SK-N-SH (cell line): ENCODE measurements around the gene BAZ1B. TPM values are rescaled to one million over a fixed set of nuclear protein-coding genes. Genes with fewer than 3 reads are reported as not detected.

ENCODE experiments used
- CTCF ChIA-PET: fragments of 300-600, 350-600 bp; formaldehyde crosslinking; extraction: SDS; loops from one replicate; lab custom pipeline; 2021; lab: Yijun Ruan, JAX
- POLR2A ChIA-PET: fragments of 350-600 bp; sonication (Branson Sonifier 250); formaldehyde crosslinking; extraction: SDS; loops from one replicate; lab custom pipeline; 2020; ENCODE audit warnings: antibody characterized with exemption, inconsistent platforms; lab: Yijun Ruan, JAX
- DNase-seq: peaks from one replicate; pipeline ENCODE4 v3.0.0; 2012
- H2AFZ ChIP-seq: fragments of 200-600 bp; sonication (generic); 2 replicates; pipeline ENCODE4 v1.8.1; 2016; ENCODE audit warnings: antibody characterized with exemption, mild to moderate bottlenecking, low read depth
- H3F3A ChIP-seq: fragments of 200-600 bp; sonication (generic); replicated peaks from 2 replicates; pipeline ENCODE3; 2016; ENCODE audit warnings: antibody characterized with exemption, mild to moderate bottlenecking; ENCODE audit not compliant: insufficient read depth
- H3K27ac ChIP-seq, 2 experiments: fragments of 200-500 bp in 1 of 2; fragments of 200-600 bp in 1 of 2; sonication (Bioruptor generic) in 1 of 2; sonication (generic), shearing (Covaris generic) in 1 of 2; 2 replicates each; pipeline versions ENCODE4 v1.5.1 to v1.6.1; 2014 to 2016; ENCODE audit warnings: low read depth in 2 of 2, inconsistent platforms in 1 of 2, low read length in 1 of 2, mild to moderate bottlenecking in 1 of 2, mixed read lengths in 1 of 2
- H3K27me3 ChIP-seq: fragments of 200-600 bp; sonication (generic), shearing (Covaris generic); 2 replicates; pipeline ENCODE4 v1.6.1; 2016; ENCODE audit warnings: mixed run types; ENCODE audit not compliant: insufficient read depth
- H3K36me3 ChIP-seq, 2 experiments: fragments of 200-500 bp in 1 of 2; fragments of 200-600 bp in 1 of 2; sonication (Bioruptor generic) in 1 of 2; sonication (generic) in 1 of 2; replicated peaks in 1 of 2; 2 replicates each; pipeline versions ENCODE3 to v1.5.1; 2014 to 2016; ENCODE audit warnings: low read length in 1 of 2, mild to moderate bottlenecking in 1 of 2; ENCODE audit not compliant: insufficient read depth in 2 of 2, control insufficient read depth in 1 of 2
- H3K4me1 ChIP-seq, 2 experiments: fragments of 200-500 bp in 1 of 2; fragments of 200-600 bp in 1 of 2; sonication (Bioruptor generic) in 1 of 2; sonication (generic), shearing (Covaris generic) in 1 of 2; 2 replicates each; pipeline versions ENCODE4 v1.5.1 to v1.6.1; 2014 to 2016; ENCODE audit warnings: low read depth in 1 of 2, low read length in 1 of 2, mixed run types in 1 of 2; ENCODE audit not compliant: insufficient read depth in 2 of 2, control insufficient read depth in 1 of 2
- H3K4me2 ChIP-seq: fragments of 200-600 bp; sonication (generic), shearing (Covaris generic); 2 replicates; pipeline ENCODE4 v1.6.1; 2017; ENCODE audit warnings: mixed run types
- H3K4me3 ChIP-seq, 2 experiments: fragments of 200-500 bp in 1 of 2; fragments of 200-600 bp in 1 of 2; sonication (Bioruptor generic) in 1 of 2; sonication (generic), shearing (Covaris generic) in 1 of 2; 2 replicates each; pipeline versions ENCODE4 v1.5.1 to v1.8.1; 2014 to 2016; ENCODE audit warnings: low read depth in 2 of 2, inconsistent platforms in 1 of 2, low read length in 1 of 2, mild to moderate bottlenecking in 1 of 2, mixed read lengths in 1 of 2, moderate library complexity in 1 of 2
- H3K79me2 ChIP-seq: fragments of 200-600 bp; sonication (generic); 2 replicates; pipeline ENCODE4 v1.8.1; 2017; ENCODE audit warnings: mild to moderate bottlenecking; ENCODE audit not compliant: insufficient read depth
- H3K9ac ChIP-seq: fragments of 200-600 bp; sonication (generic); 2 replicates; pipeline ENCODE4 v1.6.1; 2017; ENCODE audit warnings: mixed run types
- H3K9me2 ChIP-seq: fragments of 200-600 bp; sonication (generic); 2 replicates; pipeline ENCODE4 v1.6.1; 2017; ENCODE audit warnings: mixed run types
- H3K9me3 ChIP-seq: fragments of 200-600 bp; sonication (generic); 2 replicates; pipeline ENCODE4 v1.6.1; 2017; ENCODE audit warnings: mixed run types, mild to moderate bottlenecking, moderate library complexity
- H4K20me1 ChIP-seq: fragments of 200-600 bp; sonication (generic); 2 replicates; pipeline ENCODE4 v1.6.1; 2017; ENCODE audit warnings: mild to moderate bottlenecking, mixed run types; ENCODE audit not compliant: insufficient read depth
- CHD2 ChIP-seq: fragments of 150-350 bp; IDR thresholded peaks from 2 replicates; pipeline ENCODE4 v1.6.1; 2018; ENCODE audit warnings: low read length; ENCODE audit not compliant: partially characterized antibody
- ELF1 ChIP-seq: IDR thresholded peaks from 2 replicates; pipeline ENCODE4 v1.4.0; 2012
- EZH2phosphoT487 ChIP-seq: fragments of 200-600 bp; sonication (generic); IDR thresholded peaks from 2 replicates; pipeline ENCODE4 v1.6.1; 2017; ENCODE audit warnings: low read depth, mixed run types, mild to moderate bottlenecking, antibody characterized with exemption, moderate library complexity, borderline replicate concordance
- FOXJ3 ChIP-seq: sonication (generic); formaldehyde crosslinking; IDR thresholded peaks from 2 replicates; pipeline ENCODE4 v1.5.1; 2020; ENCODE audit warnings: mild to moderate bottlenecking, missing genetic modification reagents
- GATA2 ChIP-seq: sonication (generic); formaldehyde crosslinking; IDR thresholded peaks from 2 replicates; pipeline ENCODE4 v1.5.0; 2020; ENCODE audit warnings: mild to moderate bottlenecking, missing genetic modification reagents
- IRF3 ChIP-seq: fragments of 150-350 bp; IDR thresholded peaks from 2 replicates; pipeline ENCODE4 v1.6.1; 2016; ENCODE audit warnings: mild to moderate bottlenecking, low read depth, low read length
- MEF2A ChIP-seq: IDR thresholded peaks from 2 replicates; pipeline ENCODE4 v1.4.0; 2012; ENCODE audit warnings: low read depth, borderline replicate concordance
- MXI1 ChIP-seq: IDR thresholded peaks from 2 replicates; pipeline ENCODE4 v1.6.1; 2012; ENCODE audit warnings: mild to moderate bottlenecking, low read depth, low read length, improper control_type of control experiment
- NRF1 ChIP-seq: IDR thresholded peaks from 2 replicates; pipeline ENCODE4 v1.6.1; 2012; ENCODE audit warnings: low read depth, mild to moderate bottlenecking, low read length
- POLR2AphosphoS5 ChIP-seq: IDR thresholded peaks from 2 replicates; pipeline ENCODE4 v1.6.1; 2012; ENCODE audit warnings: low read depth, low read length
- RCOR1 ChIP-seq: fragments of 150-350 bp; IDR thresholded peaks from 2 replicates; pipeline ENCODE4 v1.6.1; 2017; ENCODE audit warnings: antibody characterized with exemption, low read length
- RFX5 ChIP-seq: IDR thresholded peaks from 2 replicates; pipeline ENCODE4 v1.6.1; 2012; ENCODE audit warnings: mild to moderate bottlenecking, improper control_type of control experiment, low read length
- RXRA ChIP-seq: IDR thresholded peaks from 2 replicates; pipeline ENCODE4 v1.4.0; 2012; ENCODE audit warnings: low read depth, mild to moderate bottlenecking, borderline replicate concordance
- SIN3A ChIP-seq: IDR thresholded peaks from 2 replicates; pipeline ENCODE4 v1.6.1; 2012; ENCODE audit warnings: low read depth, mild to moderate bottlenecking, low read length, moderate library complexity, borderline replicate concordance
- TCF12 ChIP-seq: IDR thresholded peaks from 2 replicates; pipeline ENCODE4 v1.4.0; 2012
- USF1 ChIP-seq: IDR thresholded peaks from 2 replicates; pipeline ENCODE4 v1.4.0; 2012; ENCODE audit warnings: low read depth, borderline replicate concordance
- WGBS: methylation state at CpG from one replicate; pipeline ENCODE4 v1.1.6; 2017; ENCODE audit warnings: low lambda C conversion rate; 5-methylcytosine and 5-hydroxymethylcytosine counted together
- polyA plus RNA-seq, 3 experiments: library from polyadenylated mRNA; depleted of rRNA; stranded (reverse); fragments of >200 nt; gene quantifications; 2 replicates each; pipeline ENCODE4 v1.2.3, GENCODE V29; 2012
- TF ChIP-seq, protein P1 (sequence below): IDR thresholded peaks from 2 replicates; pipeline ENCODE4; 2012
- TF ChIP-seq, protein P2 (sequence below): IDR thresholded peaks from 2 replicates; pipeline ENCODE4 v1.4.0; 2012; ENCODE audit warnings: low read depth, borderline replicate concordance

The BAZ1B gene
- polyA plus RNA-seq, 1 of the 3 experiments (the other 2 are of a cell fraction): 20.9 TPM

GRCh38 chr7:73570521-73570920 lies 48.4 kb upstream of the BAZ1B start:
- Histone ChIP-seq H3K9me3 (no peaks in the 10 kb centered on the region), H3K79me2 (peaks cover 30% of the 10 kb centered on the region), H3K27ac (no peak overlapping the region), H3K4me3 (no peak overlapping the region), H3K36me3 (peaks cover 55 to 65% of the 10 kb centered on the region in 2 experiments), H2AFZ (no peak overlapping the region), H3K9ac (no peak overlapping the region), H3K9me2 (no peaks in the 10 kb centered on the region), H3K27me3 (no peaks in the 10 kb centered on the region), H3F3A (peaks cover 24% of the 10 kb centered on the region), H4K20me1 (peaks cover 24% of the 10 kb centered on the region), H3K4me2 (no peak overlapping the region), H3K4me1 (no peaks in the 10 kb centered on the region)
- DNase-seq: no peak
- 96% methylated on average over 22 of the region's 22 CpGs for WGBS
- TF ChIP-seq, protein P1, sequence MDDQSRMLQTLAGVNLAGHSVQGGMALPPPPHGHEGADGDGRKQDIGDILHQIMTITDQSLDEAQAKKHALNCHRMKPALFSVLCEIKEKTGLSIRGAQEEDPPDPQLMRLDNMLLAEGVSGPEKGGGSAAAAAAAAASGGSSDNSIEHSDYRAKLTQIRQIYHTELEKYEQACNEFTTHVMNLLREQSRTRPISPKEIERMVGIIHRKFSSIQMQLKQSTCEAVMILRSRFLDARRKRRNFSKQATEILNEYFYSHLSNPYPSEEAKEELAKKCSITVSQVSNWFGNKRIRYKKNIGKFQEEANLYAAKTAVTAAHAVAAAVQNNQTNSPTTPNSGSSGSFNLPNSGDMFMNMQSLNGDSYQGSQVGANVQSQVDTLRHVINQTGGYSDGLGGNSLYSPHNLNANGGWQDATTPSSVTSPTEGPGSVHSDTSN: no peak
- no peak for TF ChIP-seq NRF1
- TF ChIP-seq USF1: no peak
- no peak for TF ChIP-seq CHD2
- TF ChIP-seq, protein P2, sequence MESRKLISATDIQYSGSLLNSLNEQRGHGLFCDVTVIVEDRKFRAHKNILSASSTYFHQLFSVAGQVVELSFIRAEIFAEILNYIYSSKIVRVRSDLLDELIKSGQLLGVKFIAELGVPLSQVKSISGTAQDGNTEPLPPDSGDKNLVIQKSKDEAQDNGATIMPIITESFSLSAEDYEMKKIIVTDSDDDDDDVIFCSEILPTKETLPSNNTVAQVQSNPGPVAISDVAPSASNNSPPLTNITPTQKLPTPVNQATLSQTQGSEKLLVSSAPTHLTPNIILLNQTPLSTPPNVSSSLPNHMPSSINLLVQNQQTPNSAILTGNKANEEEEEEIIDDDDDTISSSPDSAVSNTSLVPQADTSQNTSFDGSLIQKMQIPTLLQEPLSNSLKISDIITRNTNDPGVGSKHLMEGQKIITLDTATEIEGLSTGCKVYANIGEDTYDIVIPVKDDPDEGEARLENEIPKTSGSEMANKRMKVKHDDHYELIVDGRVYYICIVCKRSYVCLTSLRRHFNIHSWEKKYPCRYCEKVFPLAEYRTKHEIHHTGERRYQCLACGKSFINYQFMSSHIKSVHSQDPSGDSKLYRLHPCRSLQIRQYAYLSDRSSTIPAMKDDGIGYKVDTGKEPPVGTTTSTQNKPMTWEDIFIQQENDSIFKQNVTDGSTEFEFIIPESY: no peak
- no peak for TF ChIP-seq RXRA
- no peak for TF ChIP-seq POLR2AphosphoS5
- no peak for TF ChIP-seq TCF12
- no peak for TF ChIP-seq GATA2 (CRISPR knock-in tag)
- TF ChIP-seq IRF3: no peak
- TF ChIP-seq ELF1: no peak
- no peak for TF ChIP-seq MXI1
- TF ChIP-seq EZH2phosphoT487: no peak
- no peak for TF ChIP-seq SIN3A
- TF ChIP-seq MEF2A: no peak
- TF ChIP-seq RFX5: no peak
- TF ChIP-seq RCOR1: no peak
- no peak for TF ChIP-seq FOXJ3 (CRISPR knock-in tag)
- POLR2A ChIA-PET: no interaction called here
- CTCF ChIA-PET: no interaction called here
